Neural cell (in vitro differentiated cells): ENCODE data around the gene XAGE2. TPM values are rescaled to one million over a fixed set of nuclear protein-coding genes. Genes with fewer than 3 reads are reported as not detected.

ENCODE experiments used
- H2AFZ ChIP-seq: fragments of 200-600, 300-800 bp; sonication (generic), shearing (Covaris generic); 2 replicates; pipeline ENCODE4 v1.6.0; 2014; ENCODE audit warnings: low read depth, mild to moderate bottlenecking, antibody characterized with exemption, low read length, moderate library complexity
- H3F3A ChIP-seq: fragments of 200-600 bp; shearing (Covaris generic); 2 replicates; pipeline ENCODE4 v1.6.1; 2016; ENCODE audit warnings: mild to moderate bottlenecking, moderate library complexity, mixed read lengths, antibody characterized with exemption, low read length; ENCODE audit not compliant: insufficient read depth, poor library complexity, severe bottlenecking
- H3K27ac ChIP-seq: fragments of 200-600, 300-800 bp; sonication (generic), shearing (Covaris generic); 2 replicates; pipeline ENCODE4 v1.5.1; 2014; ENCODE audit warnings: mild to moderate bottlenecking, low read length, moderate library complexity
- H3K27me3 ChIP-seq: fragments of 300-800, 200-600 bp; sonication (generic), shearing (Covaris generic); 2 replicates; pipeline ENCODE4 v1.6.0; 2014; ENCODE audit warnings: mild to moderate bottlenecking, low read depth, low read length, moderate library complexity; ENCODE audit not compliant: insufficient read depth
- H3K36me3 ChIP-seq: fragments of 300-800, 200-600 bp; sonication (generic), shearing (Covaris generic); 2 replicates; pipeline ENCODE4 v1.5.1; 2014; ENCODE audit warnings: mild to moderate bottlenecking, antibody characterized with exemption, low read length, moderate library complexity; ENCODE audit not compliant: insufficient read depth
- H3K4me2 ChIP-seq: fragments of 300-800, 200-600 bp; sonication (generic), shearing (Covaris generic); 2 replicates; pipeline ENCODE4 v1.6.0; 2014; ENCODE audit warnings: mild to moderate bottlenecking, low read length
- H3K4me3 ChIP-seq: fragments of 300-800, 200-600 bp; sonication (generic), shearing (Covaris generic); 2 replicates; pipeline ENCODE4 v1.5.1; 2014; ENCODE audit warnings: mild to moderate bottlenecking, low read length, moderate library complexity
- H3K79me2 ChIP-seq: fragments of 200-600 bp; shearing (Covaris generic); replicated peaks from 2 replicates; pipeline ENCODE4 v1.6.0; 2014; ENCODE audit warnings: mild to moderate bottlenecking, low read length, moderate library complexity; ENCODE audit not compliant: insufficient read depth
- H3K9ac ChIP-seq: fragments of 300-800, 200-600 bp; sonication (generic), shearing (Covaris generic); 2 replicates; pipeline ENCODE4 v1.6.1; 2016; ENCODE audit warnings: mild to moderate bottlenecking, low read length, mixed read lengths
- H3K9me2 ChIP-seq: fragments of 200-600 bp; shearing (Covaris generic); 2 replicates; pipeline ENCODE4 v1.6.1; 2016; ENCODE audit warnings: mild to moderate bottlenecking, low read length, mixed read lengths; ENCODE audit not compliant: insufficient read depth
- H3K9me3 ChIP-seq: fragments of 200-600, 300-800 bp; sonication (generic), shearing (Covaris generic); 2 replicates; pipeline ENCODE4 v1.6.1; 2016; ENCODE audit warnings: mild to moderate bottlenecking, mixed run types, low read length, moderate library complexity, mixed read lengths
- H4K20me1 ChIP-seq: fragments of 200-600 bp; shearing (Covaris generic); 2 replicates; pipeline ENCODE4 v1.6.1; 2016; ENCODE audit warnings: mild to moderate bottlenecking, mixed run types; ENCODE audit not compliant: insufficient read depth
- EP300 ChIP-seq: fragments of 450-650 bp; conservative IDR thresholded peaks from 2 replicates; pipeline ENCODE4 v1.6.1; 2014; ENCODE audit warnings: antibody characterized with exemption, mild to moderate bottlenecking, moderate library complexity; ENCODE audit not compliant: poor library complexity, severe bottlenecking
- EZH2 ChIP-seq: fragments of 200-600, 300-800 bp; shearing (Covaris generic), sonication (generic); IDR thresholded peaks from 2 replicates; pipeline ENCODE4 v1.6.1; 2014; ENCODE audit warnings: antibody characterized with exemption, low read length, borderline replicate concordance, mild to moderate bottlenecking; ENCODE audit not compliant: insufficient read depth, poor library complexity, severe bottlenecking
- MXI1 ChIP-seq: fragments of 450-650 bp; conservative IDR thresholded peaks from 2 replicates; pipeline ENCODE4 v1.6.1; 2014; ENCODE audit warnings: antibody characterized with exemption, mild to moderate bottlenecking; ENCODE audit not compliant: poor library complexity, severe bottlenecking
- POLR2AphosphoS5 ChIP-seq: IDR thresholded peaks from 2 replicates; pipeline ENCODE4 v1.6.1; 2012
- RAD21 ChIP-seq: fragments of 450-650 bp; conservative IDR thresholded peaks from 2 replicates; pipeline ENCODE4 v1.6.1; 2014; ENCODE audit warnings: antibody characterized with exemption, mild to moderate bottlenecking, moderate library complexity
- SMC3 ChIP-seq: fragments of 450-650 bp; conservative IDR thresholded peaks from 2 replicates; pipeline ENCODE4 v1.6.1; 2014; ENCODE audit warnings: antibody characterized with exemption, mild to moderate bottlenecking, moderate library complexity; ENCODE audit not compliant: poor library complexity
- TAF1 ChIP-seq: IDR thresholded peaks from 2 replicates; pipeline ENCODE4 v1.6.1; 2012; ENCODE audit warnings: low read depth
- polyA plus RNA-seq: library from polyadenylated mRNA; depleted of rRNA; stranded (reverse); fragments of >200 nt; gene quantifications from 2 replicates; pipeline ENCODE4 v1.2.3, GENCODE V29; 2014
- TF ChIP-seq, protein P1 (sequence below): IDR thresholded peaks from 2 replicates; pipeline ENCODE4 v1.6.1; 2012; ENCODE audit warnings: borderline replicate concordance
- TF ChIP-seq, protein P2 (sequence below): fragments of 450-650 bp; IDR thresholded peaks from 2 replicates; pipeline ENCODE4 v1.5.1; 2014; ENCODE audit warnings: antibody characterized with exemption, mild to moderate bottlenecking, moderate library complexity; ENCODE audit not compliant: poor library complexity, severe bottlenecking

Gene XAGE2
- polyA plus RNA-seq, 1 donor from 2014 or later, result not detected

DNA sequence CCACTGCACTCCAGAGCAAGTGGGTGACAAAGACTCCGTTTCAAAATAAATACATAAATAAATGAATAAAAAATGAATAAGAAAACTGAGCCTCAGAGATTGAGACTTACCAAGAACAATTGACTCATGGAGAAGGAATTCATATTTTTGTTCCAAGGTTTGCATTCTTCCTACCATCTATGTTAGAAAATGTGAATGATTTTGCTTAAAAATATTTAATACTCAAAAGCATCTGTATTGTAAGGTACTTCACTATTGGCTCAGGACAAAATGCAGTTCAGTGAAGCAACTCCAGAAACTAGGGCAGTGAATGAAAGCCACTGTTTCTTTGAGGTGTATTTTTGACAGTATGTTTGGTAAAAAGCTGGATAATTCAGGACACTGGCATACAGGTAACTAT, 54.1 kb downstream of the XAGE2 start:
- no peaks in the 10 kb centered on the region for H4K20me1 ChIP-seq
- TF ChIP-seq TAF1 (no peak), EZH2 (no peak), MXI1 (no peak), POLR2AphosphoS5 (no peak), SMC3 (no peak), EP300 (no peak), RAD21 (no peak)
- TF ChIP-seq, protein P1, sequence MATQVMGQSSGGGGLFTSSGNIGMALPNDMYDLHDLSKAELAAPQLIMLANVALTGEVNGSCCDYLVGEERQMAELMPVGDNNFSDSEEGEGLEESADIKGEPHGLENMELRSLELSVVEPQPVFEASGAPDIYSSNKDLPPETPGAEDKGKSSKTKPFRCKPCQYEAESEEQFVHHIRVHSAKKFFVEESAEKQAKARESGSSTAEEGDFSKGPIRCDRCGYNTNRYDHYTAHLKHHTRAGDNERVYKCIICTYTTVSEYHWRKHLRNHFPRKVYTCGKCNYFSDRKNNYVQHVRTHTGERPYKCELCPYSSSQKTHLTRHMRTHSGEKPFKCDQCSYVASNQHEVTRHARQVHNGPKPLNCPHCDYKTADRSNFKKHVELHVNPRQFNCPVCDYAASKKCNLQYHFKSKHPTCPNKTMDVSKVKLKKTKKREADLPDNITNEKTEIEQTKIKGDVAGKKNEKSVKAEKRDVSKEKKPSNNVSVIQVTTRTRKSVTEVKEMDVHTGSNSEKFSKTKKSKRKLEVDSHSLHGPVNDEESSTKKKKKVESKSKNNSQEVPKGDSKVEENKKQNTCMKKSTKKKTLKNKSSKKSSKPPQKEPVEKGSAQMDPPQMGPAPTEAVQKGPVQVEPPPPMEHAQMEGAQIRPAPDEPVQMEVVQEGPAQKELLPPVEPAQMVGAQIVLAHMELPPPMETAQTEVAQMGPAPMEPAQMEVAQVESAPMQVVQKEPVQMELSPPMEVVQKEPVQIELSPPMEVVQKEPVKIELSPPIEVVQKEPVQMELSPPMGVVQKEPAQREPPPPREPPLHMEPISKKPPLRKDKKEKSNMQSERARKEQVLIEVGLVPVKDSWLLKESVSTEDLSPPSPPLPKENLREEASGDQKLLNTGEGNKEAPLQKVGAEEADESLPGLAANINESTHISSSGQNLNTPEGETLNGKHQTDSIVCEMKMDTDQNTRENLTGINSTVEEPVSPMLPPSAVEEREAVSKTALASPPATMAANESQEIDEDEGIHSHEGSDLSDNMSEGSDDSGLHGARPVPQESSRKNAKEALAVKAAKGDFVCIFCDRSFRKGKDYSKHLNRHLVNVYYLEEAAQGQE, result no peak
- TF ChIP-seq, protein P2, sequence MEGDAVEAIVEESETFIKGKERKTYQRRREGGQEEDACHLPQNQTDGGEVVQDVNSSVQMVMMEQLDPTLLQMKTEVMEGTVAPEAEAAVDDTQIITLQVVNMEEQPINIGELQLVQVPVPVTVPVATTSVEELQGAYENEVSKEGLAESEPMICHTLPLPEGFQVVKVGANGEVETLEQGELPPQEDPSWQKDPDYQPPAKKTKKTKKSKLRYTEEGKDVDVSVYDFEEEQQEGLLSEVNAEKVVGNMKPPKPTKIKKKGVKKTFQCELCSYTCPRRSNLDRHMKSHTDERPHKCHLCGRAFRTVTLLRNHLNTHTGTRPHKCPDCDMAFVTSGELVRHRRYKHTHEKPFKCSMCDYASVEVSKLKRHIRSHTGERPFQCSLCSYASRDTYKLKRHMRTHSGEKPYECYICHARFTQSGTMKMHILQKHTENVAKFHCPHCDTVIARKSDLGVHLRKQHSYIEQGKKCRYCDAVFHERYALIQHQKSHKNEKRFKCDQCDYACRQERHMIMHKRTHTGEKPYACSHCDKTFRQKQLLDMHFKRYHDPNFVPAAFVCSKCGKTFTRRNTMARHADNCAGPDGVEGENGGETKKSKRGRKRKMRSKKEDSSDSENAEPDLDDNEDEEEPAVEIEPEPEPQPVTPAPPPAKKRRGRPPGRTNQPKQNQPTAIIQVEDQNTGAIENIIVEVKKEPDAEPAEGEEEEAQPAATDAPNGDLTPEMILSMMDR, result no peak
- H3K4me3 ChIP-seq, result no peak overlapping the region
- H3K36me3 ChIP-seq, result no peaks in the 10 kb centered on the region
- no peaks in the 10 kb centered on the region for H3K79me2 ChIP-seq
- H3K27ac ChIP-seq, result no peak overlapping the region
- H3K27me3 ChIP-seq, result no peaks in the 10 kb centered on the region
- no peaks in the 10 kb centered on the region for H3K9me2 ChIP-seq
- H3K9me3 ChIP-seq, result no peaks in the 10 kb centered on the region
- no peaks in the 10 kb centered on the region for H3F3A ChIP-seq
- H3K9ac ChIP-seq, result no peak overlapping the region
- H2AFZ ChIP-seq, result no peak overlapping the region
- no peak overlapping the region for H3K4me2 ChIP-seq

DNA sequence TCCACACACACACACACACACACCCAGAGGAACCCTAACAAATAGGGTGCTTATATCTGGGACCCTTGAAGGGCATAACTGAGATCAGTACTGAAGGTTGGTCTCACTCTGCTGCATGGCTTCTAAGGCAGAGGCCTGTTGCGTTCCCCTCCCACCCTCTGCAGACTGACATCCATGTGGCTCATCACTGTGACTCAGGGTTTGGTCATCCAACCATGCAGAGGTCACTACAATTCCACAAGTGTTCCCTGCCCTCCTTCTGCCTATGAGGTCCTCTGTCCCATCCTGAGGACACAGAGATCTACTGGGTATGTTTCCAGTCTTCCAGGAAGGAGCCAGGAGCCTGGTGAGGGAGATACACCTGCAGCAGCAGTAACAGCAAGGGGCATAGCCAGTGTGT, 55.8 kb downstream of the XAGE2 start:
- no peak overlapping the region for H3K4me3 ChIP-seq
- no peak for TF ChIP-seq EZH2
- TF ChIP-seq, protein P1, result no peak
- TF ChIP-seq MXI1, result no peak
- TF ChIP-seq POLR2AphosphoS5, result no peak
- no peak for TF ChIP-seq TAF1
- TF ChIP-seq, protein P2, result no peak
- TF ChIP-seq RAD21, result no peak
- TF ChIP-seq SMC3, result no peak
- TF ChIP-seq EP300, result no peak
- H3K27ac ChIP-seq, result no peak overlapping the region
- no peaks in the 10 kb centered on the region for H3K36me3 ChIP-seq
- no peak overlapping the region for H2AFZ ChIP-seq
- H3K9me2 ChIP-seq, result no peaks in the 10 kb centered on the region
- no peaks in the 10 kb centered on the region for H3F3A ChIP-seq
- H4K20me1 ChIP-seq, result no peaks in the 10 kb centered on the region
- H3K9me3 ChIP-seq, result no peaks in the 10 kb centered on the region
- no peak overlapping the region for H3K9ac ChIP-seq
- no peak overlapping the region for H3K4me2 ChIP-seq
- H3K27me3 ChIP-seq, result no peaks in the 10 kb centered on the region
- no peaks in the 10 kb centered on the region for H3K79me2 ChIP-seq
